Stimulated activated memory B cell treated with anti-CD40 and anti-IgM and Interleukin-4, amounts not matched to agents 10 μg/mL and 1 μg/mL and 100 μg/mL, for 72 hours (primary cell): ENCODE data around the gene NECTIN2.

ENCODE experiments used
- ATAC-seq: fragments of 150-1000 bp; cut with Tn5 transposase; 2 replicates; pipeline ENCODE4 v1.10.0; 2021
- H3K27ac Mint-ChIP-seq: one replicate; pipeline ENCODE4 v1.8.0; 2022; ENCODE audit warnings: mild to moderate bottlenecking, mixed read lengths
- H3K27me3 Mint-ChIP-seq: one replicate; pipeline ENCODE4 v1.8.0; 2022; ENCODE audit warnings: mixed read lengths
- H3K36me3 Mint-ChIP-seq: one replicate; pipeline ENCODE4 v1.8.0; 2022; ENCODE audit warnings: mixed read lengths
- H3K4me1 Mint-ChIP-seq: one replicate; pipeline ENCODE4 v1.8.0; 2022; ENCODE audit warnings: mixed read lengths
- H3K4me3 Mint-ChIP-seq: one replicate; pipeline ENCODE4 v1.8.0; 2022; ENCODE audit warnings: mild to moderate bottlenecking, moderate library complexity, mixed read lengths
- H3K9me3 Mint-ChIP-seq: one replicate; pipeline ENCODE4 v1.8.0; 2022; ENCODE audit warnings: mixed read lengths

Gene NECTIN2

DNA sequence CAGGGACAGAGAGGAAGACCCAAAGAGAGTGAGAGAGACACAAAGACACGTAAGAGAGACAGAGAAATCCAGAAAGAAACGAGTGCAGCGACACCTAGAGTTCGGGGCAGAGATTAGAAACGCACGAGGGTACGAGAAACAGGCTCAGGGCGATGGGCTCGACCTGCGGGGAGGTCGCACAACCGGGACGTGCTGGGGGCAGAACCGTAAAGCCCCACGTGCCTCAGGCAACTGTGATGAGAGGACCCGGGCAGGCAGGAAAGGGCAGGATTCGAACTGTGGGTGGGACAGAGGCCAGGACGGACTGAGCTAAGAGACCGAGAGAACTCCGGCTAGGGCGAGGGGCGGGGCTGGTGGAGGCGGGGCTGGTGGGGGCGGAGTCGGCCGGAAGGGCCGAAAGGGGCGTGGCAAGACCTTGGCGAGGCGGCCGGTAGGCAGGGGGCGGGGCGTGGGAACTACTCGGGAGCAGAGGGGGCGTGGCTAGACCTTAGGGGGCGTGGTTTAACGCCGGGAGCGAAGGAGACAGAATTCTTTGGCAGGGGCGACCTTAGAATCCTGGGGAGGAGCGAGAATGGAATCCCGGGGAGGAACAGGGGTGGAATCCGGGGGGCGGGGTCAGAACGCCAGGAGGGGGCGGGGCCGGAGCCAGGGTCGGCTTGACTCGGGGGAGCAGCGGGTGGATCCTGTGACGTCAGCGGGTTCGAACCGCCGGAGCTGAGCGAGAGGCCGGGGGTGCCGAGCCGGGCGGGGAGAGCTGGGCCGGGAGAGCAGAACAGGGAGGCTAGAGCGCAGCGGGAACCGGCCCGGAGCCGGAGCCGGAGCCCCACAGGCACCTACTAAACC is at the start of gene NECTIN2:
Gene NECTIN2, plus strand, starts transcription at position 686 of the 843 bp plus-strand sequence. CDS start 229 bp downstream, outside the sequence.
- peak within 1 kb of the TSS; percentile 75 for H3K4me3 Mint-ChIP-seq
- H3K9me3 Mint-ChIP-seq: peaks cover 7% of the 10 kb centered on the region
- peak within 1 kb of the TSS; percentile 1 for H3K27ac Mint-ChIP-seq
- peak; percentile 66 for ATAC-seq
- peaks cover 60% of the 10 kb centered on the region for H3K27me3 Mint-ChIP-seq
- peaks cover 35% of the 10 kb centered on the region for H3K4me1 Mint-ChIP-seq
- H3K36me3 Mint-ChIP-seq: no peaks in the 10 kb centered on the region

DNA sequence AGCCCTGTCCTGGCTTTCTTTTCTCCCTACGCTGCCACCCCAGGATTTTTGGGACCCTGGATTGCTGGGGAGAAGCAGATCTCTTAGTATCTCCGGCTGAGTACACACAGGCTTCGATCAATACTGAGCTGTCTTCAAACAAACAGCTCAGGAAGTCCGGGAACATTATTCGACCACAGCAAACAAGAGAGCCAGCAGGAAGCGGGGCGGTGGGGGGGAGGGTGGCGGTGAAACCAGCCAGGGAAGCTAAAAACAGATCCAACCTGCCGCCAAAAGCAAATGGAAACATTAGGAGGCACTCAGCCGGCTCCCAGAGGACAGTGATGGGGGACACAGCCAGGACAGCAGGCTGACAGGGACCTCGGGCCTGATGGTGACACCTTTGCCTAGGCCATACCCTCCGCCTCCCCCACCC is 49.4 kb upstream of the NECTIN2 start:
- Mint-ChIP-seq H3K4me3 (no peak overlapping the region), H3K27me3 (peaks cover 74% of the 10 kb centered on the region), H3K4me1 (peaks cover 21% of the 10 kb centered on the region), H3K36me3 (no peaks in the 10 kb centered on the region), H3K27ac (no peak overlapping the region), H3K9me3 (no peaks in the 10 kb centered on the region)
- ATAC-seq: no peak

DNA sequence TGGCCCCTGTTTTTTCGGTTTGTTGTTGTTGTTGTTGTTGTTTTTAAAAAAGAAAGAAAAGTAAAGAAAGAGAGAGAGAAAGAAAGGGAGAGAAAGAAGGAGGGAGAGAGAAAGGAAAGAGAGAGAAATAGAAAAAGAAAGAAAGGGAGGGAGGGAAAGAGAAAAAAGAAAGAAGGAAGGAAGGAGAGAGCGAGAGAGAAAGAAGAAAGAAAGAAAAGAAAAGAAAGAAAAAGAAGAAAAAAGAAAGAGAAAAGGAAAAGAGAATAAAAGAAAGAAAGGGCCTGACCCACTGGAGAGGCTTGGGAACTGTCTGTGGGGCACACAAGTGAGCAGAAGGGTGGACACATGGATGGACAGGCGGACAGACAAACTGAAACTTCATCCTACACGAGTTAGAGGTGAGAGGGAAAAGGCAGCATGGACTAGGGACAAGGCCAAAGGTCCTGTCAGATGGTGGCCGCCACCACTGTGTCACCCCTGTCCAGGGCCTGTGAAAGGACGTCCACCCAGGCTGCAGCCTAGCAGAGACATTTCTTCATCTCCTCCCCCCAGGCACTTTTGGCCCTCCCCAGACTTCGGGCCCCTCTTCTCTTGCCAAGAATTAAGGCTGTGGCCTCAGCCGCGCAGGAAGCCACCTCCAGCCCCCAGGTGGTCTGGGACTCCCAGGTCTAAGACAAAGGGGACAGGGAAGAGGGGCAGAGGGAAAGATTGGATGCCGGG is 46.3 kb upstream of the NECTIN2 start:
- peak overlapping the region; percentile 24 for H3K27ac Mint-ChIP-seq
- no peaks in the 10 kb centered on the region for H3K36me3 Mint-ChIP-seq

DNA sequence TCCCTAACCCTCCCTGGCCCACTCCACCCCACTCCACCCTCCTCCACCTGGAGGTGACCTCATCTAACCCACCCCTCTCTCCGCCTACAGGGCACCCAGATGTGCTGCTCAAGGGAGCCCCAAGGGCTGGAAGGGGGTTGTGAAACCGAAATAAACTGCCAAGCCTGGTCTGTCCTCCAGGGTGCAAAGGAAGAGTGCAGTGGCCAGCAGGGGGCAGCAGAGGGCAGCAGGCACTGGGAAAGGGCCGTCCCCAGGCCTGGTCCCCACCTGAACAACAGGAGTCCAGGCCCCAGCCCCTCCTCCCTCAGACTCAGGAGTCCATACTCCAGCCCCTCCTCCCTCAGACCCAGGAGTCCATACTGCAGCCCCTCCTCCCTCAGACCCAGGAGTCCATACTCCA is 45.6 kb upstream of the NECTIN2 start:
- ATAC-seq: peak; percentile 87
- H3K4me3 Mint-ChIP-seq: no peak overlapping the region

More for the DNA sequence above, 46.3 kb upstream of the NECTIN2 start:
- Mint-ChIP-seq H3K4me3 (no peak overlapping the region), H3K9me3 (no peaks in the 10 kb centered on the region), H3K4me1 (peaks cover 12% of the 10 kb centered on the region), H3K27me3 (peaks cover 69% of the 10 kb centered on the region)
- no peak for ATAC-seq

DNA sequence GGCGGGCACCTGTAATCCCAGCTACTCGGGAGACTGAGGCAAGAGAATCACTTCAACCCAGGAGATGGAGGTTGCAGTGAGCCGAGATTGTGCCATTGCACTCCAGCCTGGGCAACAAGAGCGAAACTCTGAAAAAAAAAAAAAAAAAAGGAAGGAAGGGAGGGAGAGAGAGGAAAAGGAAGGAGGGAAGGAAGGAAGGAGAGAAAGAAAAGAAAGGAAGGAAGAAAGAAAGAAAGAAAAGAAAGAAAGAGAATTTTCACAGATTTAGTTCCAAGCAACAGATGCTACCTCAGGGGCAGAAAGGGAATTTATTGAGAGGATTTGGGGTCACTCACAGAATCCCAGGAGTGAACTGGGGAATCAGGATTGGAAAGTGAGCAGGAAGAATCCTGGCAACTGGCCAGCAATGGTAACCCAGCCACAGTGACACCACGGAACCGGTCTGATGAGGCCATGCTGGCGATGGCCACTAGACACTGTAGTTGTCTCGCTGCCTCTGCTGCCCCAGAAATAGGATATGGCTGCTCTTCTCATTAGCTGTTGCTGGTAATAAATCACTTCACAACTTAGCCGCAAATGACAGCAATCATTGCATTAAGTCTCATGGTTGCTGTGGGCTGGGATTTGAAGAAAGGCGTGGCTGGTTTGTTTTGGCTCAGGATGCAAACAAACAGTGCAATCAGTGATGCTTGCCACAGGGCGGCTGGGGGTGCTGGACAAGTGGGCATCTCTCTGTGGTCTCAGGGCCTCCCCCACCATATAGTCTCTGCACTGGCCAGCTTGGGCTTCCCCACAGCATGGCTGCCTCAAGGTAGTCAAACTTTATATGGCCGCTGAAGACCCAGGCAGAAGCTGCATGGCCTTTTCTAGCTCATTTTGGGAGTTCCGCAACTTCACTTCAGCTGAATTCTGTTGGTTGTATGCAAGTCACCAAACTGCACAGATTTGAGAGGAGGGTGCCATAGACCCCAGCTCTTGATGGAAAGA is 42.4 kb upstream of the NECTIN2 start:
- H3K9me3 Mint-ChIP-seq: no peaks in the 10 kb centered on the region
- H3K4me3 Mint-ChIP-seq: no peak overlapping the region
- H3K36me3 Mint-ChIP-seq: no peaks in the 10 kb centered on the region
- H3K27ac Mint-ChIP-seq: no peak overlapping the region
- no peak for ATAC-seq
- H3K27me3 Mint-ChIP-seq: peaks cover 63% of the 10 kb centered on the region
- peaks cover 19% of the 10 kb centered on the region for H3K4me1 Mint-ChIP-seq

More for the DNA sequence above, 45.6 kb upstream of the NECTIN2 start:
- H3K27ac Mint-ChIP-seq: no peak overlapping the region
- H3K4me1 Mint-ChIP-seq: peaks cover 12% of the 10 kb centered on the region
- no peaks in the 10 kb centered on the region for H3K9me3 Mint-ChIP-seq
- peaks cover 64% of the 10 kb centered on the region for H3K27me3 Mint-ChIP-seq
- H3K36me3 Mint-ChIP-seq: no peaks in the 10 kb centered on the region

DNA sequence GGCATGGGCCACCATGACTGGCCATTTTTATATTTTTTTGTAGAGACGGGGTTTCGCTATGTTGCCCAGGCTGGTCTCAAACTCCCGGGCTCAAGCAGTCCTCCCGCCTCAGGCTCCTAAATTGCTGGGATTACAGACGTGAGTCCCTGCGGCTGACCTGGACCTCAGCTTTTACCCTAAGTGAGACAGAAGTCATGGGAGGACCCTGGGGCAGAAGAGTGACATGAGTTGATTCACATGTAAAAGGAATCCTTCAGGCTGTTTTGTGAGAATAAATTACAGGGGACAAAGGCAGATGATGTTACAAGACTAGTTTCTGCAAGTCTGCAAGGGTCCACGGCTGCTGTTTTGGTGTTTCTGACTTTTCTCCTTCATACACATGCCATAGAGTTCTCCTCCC is 39.8 kb upstream of the NECTIN2 start:
- Mint-ChIP-seq H3K36me3 (no peaks in the 10 kb centered on the region), H3K27ac (no peak overlapping the region), H3K27me3 (peaks cover 74% of the 10 kb centered on the region), H3K9me3 (no peaks in the 10 kb centered on the region), H3K4me1 (peaks cover 7% of the 10 kb centered on the region), H3K4me3 (no peak overlapping the region)
- no peak for ATAC-seq

GRCh38 chr19:44807162-44807561 is 38.9 kb upstream of the NECTIN2 start:
- Mint-ChIP-seq H3K27ac (no peak overlapping the region), H3K9me3 (no peaks in the 10 kb centered on the region), H3K4me3 (no peak overlapping the region), H3K36me3 (no peaks in the 10 kb centered on the region), H3K4me1 (peaks cover 7% of the 10 kb centered on the region), H3K27me3 (peaks cover 81% of the 10 kb centered on the region)
- no peak for ATAC-seq

- H3K36me3 Mint-ChIP-seq: no peaks in the 10 kb centered on the region
- H3K9me3 Mint-ChIP-seq: no peaks in the 10 kb centered on the region
- peaks cover 7% of the 10 kb centered on the region for H3K4me1 Mint-ChIP-seq
- no peak overlapping the region for H3K27ac Mint-ChIP-seq
- H3K27me3 Mint-ChIP-seq: peaks cover 74% of the 10 kb centered on the region
- no peak for ATAC-seq
- no peak overlapping the region for H3K4me3 Mint-ChIP-seq
Measured at GRCh38 chr19:44807652-44808462, 38.2 kb upstream of the NECTIN2 start.

DNA sequence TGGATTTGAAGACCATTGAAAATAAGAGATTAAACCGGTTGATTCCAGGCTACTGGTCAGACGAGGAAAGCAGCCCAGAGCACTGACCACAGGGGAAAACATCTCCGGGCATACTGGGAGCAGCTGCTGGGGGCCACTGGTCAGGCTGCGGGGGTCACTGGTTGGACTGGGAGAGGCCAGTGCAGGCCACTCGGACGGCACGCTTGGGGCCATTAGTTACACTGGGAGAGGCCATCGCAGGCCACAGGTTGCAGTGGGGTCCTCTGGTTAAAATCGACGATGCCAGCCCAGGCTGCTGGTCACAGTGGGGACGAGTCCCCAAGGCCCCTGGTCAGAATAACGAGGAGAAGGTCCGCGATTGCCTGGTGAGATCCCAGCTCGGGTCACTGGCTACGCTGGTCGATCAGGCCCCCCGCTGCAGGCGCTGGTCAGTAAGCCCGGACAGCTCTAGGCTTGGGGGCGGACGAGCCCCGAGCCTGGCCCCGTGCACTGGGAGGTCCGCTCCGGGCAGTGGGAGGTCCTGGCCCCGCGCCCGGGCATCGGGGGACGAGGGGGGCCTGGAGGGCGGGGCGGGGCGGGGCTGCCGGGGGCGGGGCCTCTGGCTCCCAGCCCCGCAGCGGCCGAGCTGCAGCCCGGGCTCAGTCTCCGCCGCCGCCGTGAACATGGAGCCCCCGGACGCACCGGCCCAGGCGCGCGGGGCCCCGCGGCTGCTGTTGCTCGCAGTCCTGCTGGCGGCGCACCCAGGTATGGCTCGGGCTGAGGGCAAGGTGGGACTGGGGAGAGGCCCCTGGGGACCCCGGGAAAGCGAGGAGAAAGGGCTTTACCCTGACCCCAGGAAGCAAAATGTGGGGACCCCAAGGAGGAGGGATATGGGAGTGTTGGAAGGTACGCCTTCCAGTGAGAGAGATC is 37.4 kb upstream of the NECTIN2 start, which contains the start of gene BCAM:
Gene BCAM, plus strand, starts transcription at position 641 of the 909 bp plus-strand sequence. Its CDS starts 22 bp downstream, at position 663.
- no peaks in the 10 kb centered on the region for H3K36me3 Mint-ChIP-seq
- peaks cover 7% of the 10 kb centered on the region for H3K4me1 Mint-ChIP-seq
- H3K27ac Mint-ChIP-seq: no peak within 1 kb of the TSS
- peaks cover 65% of the 10 kb centered on the region for H3K27me3 Mint-ChIP-seq
- ATAC-seq: no peak
- H3K9me3 Mint-ChIP-seq: no peaks in the 10 kb centered on the region
- peak within 1 kb of the TSS; percentile 30 for H3K4me3 Mint-ChIP-seq

GRCh38 chr19:44809577-44810233 is 36.4 kb upstream of the NECTIN2 start:
- H3K27ac Mint-ChIP-seq: no peak overlapping the region
- peaks cover 57% of the 10 kb centered on the region for H3K27me3 Mint-ChIP-seq
- no peak overlapping the region for H3K4me3 Mint-ChIP-seq

GRCh38 chr19:44810234-44811121 is 35.6 kb upstream of the NECTIN2 start:
- H3K4me1 Mint-ChIP-seq: peaks cover 7% of the 10 kb centered on the region
- no peak for ATAC-seq
- peaks cover 57% of the 10 kb centered on the region for H3K27me3 Mint-ChIP-seq
- H3K4me3 Mint-ChIP-seq: no peak overlapping the region
- no peaks in the 10 kb centered on the region for H3K36me3 Mint-ChIP-seq
- no peak overlapping the region for H3K27ac Mint-ChIP-seq
- H3K9me3 Mint-ChIP-seq: no peaks in the 10 kb centered on the region

More at GRCh38 chr19:44809577-44810233, 36.4 kb upstream of the NECTIN2 start:
- Mint-ChIP-seq H3K36me3 (no peaks in the 10 kb centered on the region), H3K4me1 (peaks cover 7% of the 10 kb centered on the region), H3K9me3 (no peaks in the 10 kb centered on the region)
- no peak for ATAC-seq

GRCh38 chr19:44811122-44811419 is 35.0 kb upstream of the NECTIN2 start:
- Mint-ChIP-seq H3K4me3 (no peak overlapping the region), H3K4me1 (peaks cover 7% of the 10 kb centered on the region), H3K27ac (no peak overlapping the region), H3K36me3 (no peaks in the 10 kb centered on the region), H3K9me3 (no peaks in the 10 kb centered on the region), H3K27me3 (peaks cover 57% of the 10 kb centered on the region)
- no peak for ATAC-seq
